GM10266 (cell line): ENCODE data around the gene PXK.
A peak's percentile ranks its signal among the peaks of the same experiment; 100 is the strongest.

Source experiments
- DNase-seq: peaks from one replicate; pipeline ENCODE4 v3.0.0; 2012; ENCODE audit errors: extremely low spot score
- TF ChIP-seq, protein P1 (sequence below): IDR thresholded peaks from 2 replicates; pipeline ENCODE4 v1.5.1; 2012; ENCODE audit warnings: mild to moderate bottlenecking, low read depth; ENCODE audit not compliant: control insufficient read depth, insufficient read depth; ENCODE audit errors: missing control alignments

PXK gene

GRCh38 chr3:58351920-58352319, 19.2 kb downstream of the PXK start:
- no peak for DNase-seq
- TF ChIP-seq, protein P1, sequence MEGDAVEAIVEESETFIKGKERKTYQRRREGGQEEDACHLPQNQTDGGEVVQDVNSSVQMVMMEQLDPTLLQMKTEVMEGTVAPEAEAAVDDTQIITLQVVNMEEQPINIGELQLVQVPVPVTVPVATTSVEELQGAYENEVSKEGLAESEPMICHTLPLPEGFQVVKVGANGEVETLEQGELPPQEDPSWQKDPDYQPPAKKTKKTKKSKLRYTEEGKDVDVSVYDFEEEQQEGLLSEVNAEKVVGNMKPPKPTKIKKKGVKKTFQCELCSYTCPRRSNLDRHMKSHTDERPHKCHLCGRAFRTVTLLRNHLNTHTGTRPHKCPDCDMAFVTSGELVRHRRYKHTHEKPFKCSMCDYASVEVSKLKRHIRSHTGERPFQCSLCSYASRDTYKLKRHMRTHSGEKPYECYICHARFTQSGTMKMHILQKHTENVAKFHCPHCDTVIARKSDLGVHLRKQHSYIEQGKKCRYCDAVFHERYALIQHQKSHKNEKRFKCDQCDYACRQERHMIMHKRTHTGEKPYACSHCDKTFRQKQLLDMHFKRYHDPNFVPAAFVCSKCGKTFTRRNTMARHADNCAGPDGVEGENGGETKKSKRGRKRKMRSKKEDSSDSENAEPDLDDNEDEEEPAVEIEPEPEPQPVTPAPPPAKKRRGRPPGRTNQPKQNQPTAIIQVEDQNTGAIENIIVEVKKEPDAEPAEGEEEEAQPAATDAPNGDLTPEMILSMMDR: no peak

GRCh38 chr3:58352626-58353025, 19.9 kb downstream of the PXK start:
- no peak for DNase-seq
- TF ChIP-seq, protein P1: no peak

DNA sequence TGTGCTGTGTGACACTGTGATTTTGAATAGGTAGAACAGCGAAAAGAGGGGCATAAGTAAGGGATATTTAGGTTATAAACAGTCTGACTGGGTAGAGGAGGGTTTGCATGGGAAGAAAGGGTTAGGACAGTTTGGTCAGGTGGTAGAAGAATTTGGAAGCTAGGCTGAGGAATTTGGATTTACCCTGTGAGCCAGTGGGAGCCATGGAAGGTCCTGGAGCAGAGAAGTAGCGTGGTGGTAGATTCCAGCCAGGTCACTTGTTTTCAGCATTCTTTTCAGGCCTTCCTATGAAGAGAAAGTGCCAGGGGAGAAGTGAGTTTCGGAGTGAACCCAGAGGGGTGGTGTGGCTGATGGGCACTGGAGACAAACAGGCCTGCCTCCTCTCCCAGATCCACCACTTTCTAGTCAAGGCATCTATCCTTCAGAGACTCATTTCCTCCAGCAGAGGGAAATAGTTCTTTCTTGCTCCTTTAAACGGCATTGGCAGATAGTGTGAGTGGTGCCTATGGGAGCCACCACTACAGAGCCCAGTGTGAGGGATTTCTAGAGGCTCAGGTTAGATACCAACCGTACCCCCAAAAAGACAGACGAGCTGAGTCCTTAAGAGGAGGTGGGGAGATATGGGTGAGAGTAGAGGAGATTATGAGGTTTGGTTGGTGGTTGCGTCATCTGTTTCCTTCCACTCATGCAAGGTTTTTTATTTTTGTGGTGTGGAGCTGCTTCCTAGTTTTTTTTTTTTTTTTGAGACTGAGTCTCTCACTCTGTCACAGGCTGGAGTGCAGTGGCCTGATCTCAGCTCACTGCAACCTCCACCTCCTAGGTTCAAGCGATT, 21.2 kb downstream of the PXK start:
- peak; percentile 29 for DNase-seq
- TF ChIP-seq, protein P1: no peak

DNA sequence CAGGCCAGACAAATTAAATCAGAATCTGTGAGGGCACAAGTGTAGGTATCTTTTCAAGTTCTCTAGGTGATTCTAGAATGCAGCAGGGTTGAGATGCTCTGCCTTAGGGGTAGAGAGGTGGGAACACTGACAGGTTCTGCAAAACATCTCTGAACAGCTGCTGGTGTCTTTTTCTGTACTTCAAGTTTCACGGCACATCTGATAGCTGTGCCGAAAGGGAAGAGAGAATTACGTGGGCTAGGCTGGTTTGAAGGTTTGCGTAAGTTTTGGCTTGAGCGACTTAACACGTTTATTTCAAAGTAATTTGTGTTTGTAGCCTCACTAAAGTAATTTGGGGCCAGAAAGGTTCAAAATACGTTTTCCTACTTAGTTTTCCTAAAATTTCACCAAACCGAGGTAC, 22.5 kb downstream of the PXK start:
- peak; percentile 59 for DNase-seq
- TF ChIP-seq, protein P1: no peak

DNA sequence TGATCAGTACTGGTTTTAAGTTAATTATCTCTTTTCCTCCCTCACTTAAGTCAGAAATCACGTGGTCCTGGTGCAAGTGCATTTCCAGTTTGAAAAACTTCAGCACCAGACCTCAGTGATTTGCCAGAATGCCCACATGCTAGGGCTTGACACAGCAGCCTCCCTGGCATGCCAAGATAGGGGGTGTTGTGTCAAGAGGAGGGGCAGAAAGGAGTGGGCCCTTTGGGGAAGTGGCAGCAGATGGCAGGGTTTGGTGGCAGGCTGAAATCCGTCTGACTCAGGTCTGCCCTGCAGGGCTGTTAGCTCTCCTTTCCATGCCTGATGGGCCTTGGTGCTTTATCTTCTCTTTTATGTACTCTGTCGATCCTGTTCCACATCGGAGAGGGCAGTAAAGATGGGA, 23.4 kb downstream of the PXK start:
- TF ChIP-seq, protein P1: no peak
- DNase-seq: no peak

GRCh38 chr3:58357402-58357801, 24.7 kb downstream of the PXK start:
- no peak for DNase-seq
- TF ChIP-seq, protein P1: no peak

DNA sequence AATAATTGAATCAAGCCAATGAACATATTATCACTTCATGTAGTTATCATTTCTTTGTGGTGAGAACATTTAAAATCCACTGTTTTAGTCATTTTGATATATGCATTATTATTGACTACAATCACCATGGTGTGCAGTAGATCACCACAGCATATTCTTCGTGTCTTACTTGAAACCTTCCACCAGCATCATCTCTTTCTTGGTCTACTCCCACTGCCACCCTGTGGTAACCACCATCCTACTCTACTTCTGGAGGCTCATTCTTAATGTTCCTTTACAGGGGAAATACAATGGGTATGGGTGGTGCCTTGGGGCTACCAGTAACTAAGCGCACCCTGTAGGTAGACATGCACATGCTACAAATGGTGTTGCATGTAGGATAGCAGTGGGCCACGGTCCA, 25.4 kb downstream of the PXK start:
- no peak for DNase-seq
- TF ChIP-seq, protein P1: no peak
